K562 (cell line): ENCODE results near the gene TBCCD1.
"Not testable (repeated sequence)": the region's sequence is repeated elsewhere in the genome, so short reads cannot be mapped to it uniquely, and the experiment has no call there.

Experiments used
- CBX2 ChIP-seq: fragments of 200-600 bp; sonication (generic); IDR thresholded peaks from one replicate; pipeline ENCODE4 v1.6.1; 2012; ENCODE audit warnings: mild to moderate bottlenecking, low read length, inconsistent platforms; ENCODE audit not compliant: insufficient read depth, poor library complexity, severe bottlenecking
- EHMT2 ChIP-seq: fragments of 450-650 bp; IDR thresholded peaks from 2 replicates; pipeline ENCODE4 v1.6.1; 2018; ENCODE audit warnings: antibody characterized with exemption
- EZH2 ChIP-seq: IDR thresholded peaks from 2 replicates; pipeline ENCODE4 v1.6.1; 2012; ENCODE audit warnings: low read depth, mild to moderate bottlenecking, inconsistent platforms, low read length, borderline replicate concordance
- POLR2A ChIP-seq: fragments of 450-650 bp; conservative IDR thresholded peaks from 2 replicates; pipeline ENCODE4 v1.6.1; 2016
- POLR2AphosphoS2 ChIP-seq: IDR thresholded peaks from 2 replicates; pipeline ENCODE4 v1.6.1; 2012; ENCODE audit warnings: low read length, improper control_type of control experiment
- RAD21 ChIP-seq, 2 experiments: fragments of 250-450 bp in 1 of 2; fragments of 450-650 bp in 1 of 2; sonication (Bioruptor Pico) in 1 of 2; formaldehyde crosslinking in 1 of 2; IDR thresholded peaks in 1 of 2; conservative IDR thresholded peaks in 1 of 2; 2 replicates each; pipeline versions ENCODE4 v1.4.0 to v1.8.0; 2020 to 2022; ENCODE audit warnings: mild to moderate bottlenecking in 2 of 2, moderate library complexity in 1 of 2
- ZBED1 ChIP-seq: IDR thresholded peaks from 2 replicates; pipeline ENCODE4 v1.6.1; 2014
- ZNF121 ChIP-seq: sonication (generic); formaldehyde crosslinking; conservative IDR thresholded peaks from 2 replicates; pipeline ENCODE4 v1.8.0; 2022; ENCODE audit warnings: missing genetic modification reagents
- ZNF561 ChIP-seq: fragments of 450-650 bp; formaldehyde crosslinking; conservative IDR thresholded peaks from 2 replicates; pipeline ENCODE4 v1.4.0; 2020; ENCODE audit warnings: mild to moderate bottlenecking, moderate library complexity
- ZZZ3 ChIP-seq: fragments of 450-650 bp; IDR thresholded peaks from 2 replicates; pipeline ENCODE4 v1.6.1; 2016; ENCODE audit warnings: antibody characterized with exemption, mild to moderate bottlenecking, moderate library complexity
- TF ChIP-seq, protein P1 (sequence below), 3 experiments: IDR thresholded peaks in 2 of 3; conservative IDR thresholded peaks in 1 of 3; 2 replicates each; pipeline ENCODE4 v1.5.1; 2011 to 2012; ENCODE audit warnings: low read length in 3 of 3, mild to moderate bottlenecking in 3 of 3, control low read depth in 2 of 3, improper control_type of control experiment in 1 of 3, inconsistent platforms in 1 of 3, low read depth in 1 of 3, mixed read lengths in 1 of 3, moderate library complexity in 1 of 3; ENCODE audit not compliant: insufficient read depth in 2 of 3
- TF ChIP-seq, protein P2 (sequence below): sonication (generic); formaldehyde crosslinking; IDR thresholded peaks from 2 replicates; pipeline ENCODE4 v1.5.0; 2020; ENCODE audit warnings: missing genetic modification reagents

DNA sequence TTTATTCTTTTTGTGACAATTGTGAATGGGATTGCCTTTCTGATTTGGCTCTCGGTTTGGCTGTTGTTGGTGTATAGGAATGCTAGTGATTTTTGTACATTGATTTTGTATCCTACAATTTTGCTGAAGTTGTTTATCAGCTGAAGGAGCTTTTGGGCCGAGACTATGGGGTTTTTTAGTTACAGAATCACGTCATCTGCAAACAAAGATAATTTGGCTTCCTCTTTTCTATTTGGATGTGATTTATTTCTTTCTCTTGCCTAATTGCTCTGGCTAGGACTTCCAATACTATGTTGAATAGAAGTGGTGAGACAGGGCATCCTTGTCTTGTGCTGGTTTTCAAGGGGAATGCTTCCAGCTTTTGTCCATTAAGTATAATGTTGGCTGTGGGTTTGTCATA, 67.2 kb downstream of the TBCCD1 start:
- TF ChIP-seq ZNF561; EZH2; POLR2AphosphoS2; ZZZ3; CBX2; EHMT2; ZNF121 (CRISPR knock-in tag); RAD21 (CRISPR knock-in tag; conservative IDR thresholded peaks at IDR 0.05 in 1 of 2, IDR thresholded peaks at IDR 0.05 in 1 of 2); POLR2A; ZBED1: not testable (repeated sequence)
- TF ChIP-seq, protein P1, sequence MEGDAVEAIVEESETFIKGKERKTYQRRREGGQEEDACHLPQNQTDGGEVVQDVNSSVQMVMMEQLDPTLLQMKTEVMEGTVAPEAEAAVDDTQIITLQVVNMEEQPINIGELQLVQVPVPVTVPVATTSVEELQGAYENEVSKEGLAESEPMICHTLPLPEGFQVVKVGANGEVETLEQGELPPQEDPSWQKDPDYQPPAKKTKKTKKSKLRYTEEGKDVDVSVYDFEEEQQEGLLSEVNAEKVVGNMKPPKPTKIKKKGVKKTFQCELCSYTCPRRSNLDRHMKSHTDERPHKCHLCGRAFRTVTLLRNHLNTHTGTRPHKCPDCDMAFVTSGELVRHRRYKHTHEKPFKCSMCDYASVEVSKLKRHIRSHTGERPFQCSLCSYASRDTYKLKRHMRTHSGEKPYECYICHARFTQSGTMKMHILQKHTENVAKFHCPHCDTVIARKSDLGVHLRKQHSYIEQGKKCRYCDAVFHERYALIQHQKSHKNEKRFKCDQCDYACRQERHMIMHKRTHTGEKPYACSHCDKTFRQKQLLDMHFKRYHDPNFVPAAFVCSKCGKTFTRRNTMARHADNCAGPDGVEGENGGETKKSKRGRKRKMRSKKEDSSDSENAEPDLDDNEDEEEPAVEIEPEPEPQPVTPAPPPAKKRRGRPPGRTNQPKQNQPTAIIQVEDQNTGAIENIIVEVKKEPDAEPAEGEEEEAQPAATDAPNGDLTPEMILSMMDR (IDR thresholded peaks at IDR 0.05 in 2 of 3, conservative IDR thresholded peaks at IDR 0.05 in 1 of 3; ENCODE audit: insufficient read depth in 2 of 3, low read depth in 1 of 3, low read length in 3 of 3): not testable (repeated sequence)
- TF ChIP-seq, protein P2, sequence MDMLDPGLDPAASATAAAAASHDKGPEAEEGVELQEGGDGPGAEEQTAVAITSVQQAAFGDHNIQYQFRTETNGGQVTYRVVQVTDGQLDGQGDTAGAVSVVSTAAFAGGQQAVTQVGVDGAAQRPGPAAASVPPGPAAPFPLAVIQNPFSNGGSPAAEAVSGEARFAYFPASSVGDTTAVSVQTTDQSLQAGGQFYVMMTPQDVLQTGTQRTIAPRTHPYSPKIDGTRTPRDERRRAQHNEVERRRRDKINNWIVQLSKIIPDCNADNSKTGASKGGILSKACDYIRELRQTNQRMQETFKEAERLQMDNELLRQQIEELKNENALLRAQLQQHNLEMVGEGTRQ (CRISPR knock-in tag): not testable (repeated sequence)
